GM18502 (cell line): Measurements from ENCODE around the gene SF3A2.

Experiments
- ATAC-seq: cut with Tn5 transposase; IDR thresholded peaks from one replicate; pipeline ENCODE4 v1.9.1; 2021; ENCODE audit warnings: mild to moderate bottlenecking; ENCODE audit not compliant: unreplicated experiment, poor library complexity

The SF3A2 gene

DNA sequence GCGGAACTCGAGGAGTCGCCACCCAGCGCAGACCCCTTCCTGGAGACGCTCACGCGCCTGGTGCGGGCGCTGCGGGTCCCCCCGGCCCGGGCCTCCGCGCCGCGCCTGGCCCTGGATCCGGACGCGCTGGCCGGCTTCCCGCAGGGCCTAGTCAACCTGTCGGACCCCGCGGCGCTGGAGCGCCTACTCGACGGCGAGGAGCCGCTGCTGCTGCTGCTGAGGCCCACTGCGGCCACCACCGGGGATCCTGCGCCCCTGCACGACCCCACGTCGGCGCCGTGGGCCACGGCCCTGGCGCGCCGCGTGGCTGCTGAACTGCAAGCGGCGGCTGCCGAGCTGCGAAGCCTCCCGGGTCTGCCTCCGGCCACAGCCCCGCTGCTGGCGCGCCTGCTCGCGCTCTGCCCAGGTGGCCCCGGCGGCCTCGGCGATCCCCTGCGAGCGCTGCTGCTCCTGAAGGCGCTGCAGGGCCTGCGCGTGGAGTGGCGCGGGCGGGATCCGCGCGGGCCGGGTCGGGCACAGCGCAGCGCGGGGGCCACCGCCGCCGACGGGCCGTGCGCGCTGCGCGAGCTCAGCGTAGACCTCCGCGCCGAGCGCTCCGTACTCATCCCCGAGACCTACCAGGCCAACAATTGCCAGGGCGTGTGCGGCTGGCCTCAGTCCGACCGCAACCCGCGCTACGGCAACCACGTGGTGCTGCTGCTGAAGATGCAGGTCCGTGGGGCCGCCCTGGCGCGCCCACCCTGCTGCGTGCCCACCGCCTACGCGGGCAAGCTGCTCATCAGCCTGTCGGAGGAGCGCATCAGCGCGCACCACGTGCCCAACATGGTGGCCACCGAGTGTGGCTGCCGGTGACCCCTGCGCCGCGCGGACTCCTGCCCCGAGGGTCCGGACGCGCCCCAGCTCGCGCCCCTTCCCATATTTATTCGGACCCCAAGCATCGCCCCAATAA lies 14.8 kb downstream of the SF3A2 start:
- no peak for ATAC-seq

DNA sequence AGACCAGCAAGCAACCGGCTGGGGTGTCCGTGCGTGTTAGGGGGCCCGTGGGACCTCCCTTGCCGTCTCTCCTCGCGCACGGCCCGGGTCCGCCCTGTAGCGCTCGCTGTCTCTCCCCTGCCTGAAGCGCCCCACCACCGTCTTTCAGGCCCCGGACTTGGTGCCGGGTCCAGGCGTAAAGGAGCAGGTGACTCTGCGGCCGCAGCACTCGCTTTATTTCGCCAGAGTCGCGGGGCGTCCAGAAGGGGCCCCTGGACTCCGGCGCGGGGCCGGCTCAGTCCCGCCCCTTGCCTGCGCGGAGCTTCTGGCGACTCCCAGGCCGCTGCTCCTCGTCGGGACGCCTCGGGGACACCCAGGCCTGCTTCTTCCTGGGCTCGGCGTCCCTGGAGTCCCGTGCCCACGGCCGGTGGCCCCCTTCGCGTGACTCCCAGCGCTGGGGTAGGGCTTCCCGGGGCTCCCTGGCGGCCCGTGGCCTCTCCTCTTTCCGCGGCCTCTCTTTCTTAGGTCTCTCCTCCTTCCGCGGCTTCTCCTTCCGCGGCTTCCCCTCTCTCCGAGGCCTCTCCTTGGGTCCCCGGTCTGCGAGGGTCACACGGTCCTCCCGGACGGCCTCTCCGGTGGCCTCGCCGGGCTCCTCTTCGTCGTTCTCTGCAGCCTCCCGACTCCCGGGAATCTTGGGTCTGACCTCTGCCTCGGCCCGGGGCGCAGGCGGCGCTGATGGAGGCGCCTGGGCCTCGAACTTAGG lies 15.6 kb downstream of the SF3A2 start:
- ATAC-seq, result no peak

- ATAC-seq, result no peak
These were observed 16.1 kb downstream of the SF3A2 start for GRCh38 chr19:2252797-2253105.

- no peak for ATAC-seq
These were observed 16.8 kb downstream of the SF3A2 start for GRCh38 chr19:2253106-2254063.

- no peak for ATAC-seq
These were observed 17.6 kb downstream of the SF3A2 start for GRCh38 chr19:2254064-2254872.

GRCh38 chr19:2255112-2255845 lies 18.7 kb downstream of the SF3A2 start:
- no peak for ATAC-seq

DNA sequence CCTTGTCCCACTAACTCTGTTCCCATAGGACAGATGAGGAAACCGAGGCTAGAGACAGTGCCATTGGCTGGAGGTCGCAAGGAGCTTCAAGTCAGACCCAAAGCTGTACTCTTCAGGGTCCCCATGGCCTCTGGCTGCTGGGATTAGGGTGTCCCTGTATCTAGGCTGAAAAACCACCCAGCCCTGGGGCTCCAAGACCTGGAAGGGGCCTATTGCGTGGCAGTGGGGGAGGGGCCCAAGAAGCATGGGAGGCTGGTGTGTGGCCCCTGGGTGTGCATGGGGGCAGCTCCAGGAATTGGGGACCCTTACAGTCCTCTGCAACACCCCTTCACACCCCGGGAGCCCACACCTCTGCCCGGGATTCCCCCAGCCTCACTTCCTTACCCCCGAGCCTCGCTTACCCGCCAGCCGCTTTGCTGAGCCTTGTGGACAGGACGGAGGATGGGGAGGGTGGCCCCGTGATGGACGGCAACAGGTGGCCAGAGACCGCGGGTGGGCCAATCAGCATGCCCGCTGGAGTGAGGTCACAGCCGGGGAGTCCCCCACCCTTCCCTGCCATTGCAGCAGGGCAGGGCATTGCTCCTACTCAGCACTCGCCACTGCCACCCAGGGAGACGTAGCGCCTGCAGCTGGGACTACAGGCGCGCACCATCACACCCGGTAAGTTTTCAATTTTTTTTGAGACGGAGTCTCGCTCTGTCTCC lies 19.5 kb downstream of the SF3A2 start, which contains the start of gene JSRP1:
Gene JSRP1 (minus strand): TSS at position 436 of the 704 bp plus-strand sequence. CDS start 1,103 bp downstream, outside the sequence.
- no peak for ATAC-seq

GRCh38 chr19:2259336-2259735 lies 22.7 kb downstream of the SF3A2 start:
- ATAC-seq, result no peak

DNA sequence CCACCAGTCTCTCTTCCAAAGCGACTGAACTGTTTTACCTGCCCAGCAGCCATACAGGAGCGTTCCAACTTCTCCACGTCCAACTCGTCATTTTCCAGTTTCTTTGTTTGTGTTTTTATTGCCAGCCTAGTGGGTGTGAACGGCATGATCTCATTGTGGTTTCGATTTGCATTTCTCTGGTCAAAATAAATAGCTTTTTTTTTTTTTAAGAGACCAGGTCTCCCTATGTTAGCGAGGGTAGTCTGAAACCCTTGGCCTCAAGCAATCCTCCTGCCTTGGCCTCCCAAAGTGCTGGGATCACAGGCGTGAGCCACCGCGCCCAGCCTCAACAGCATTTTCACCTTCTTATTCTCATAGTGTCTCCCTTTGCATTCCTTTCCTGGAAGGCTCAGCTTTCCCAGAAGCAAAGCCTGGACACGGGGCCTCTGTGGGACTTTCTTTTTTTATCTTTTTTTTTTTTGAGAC lies 23.7 kb downstream of the SF3A2 start:
- ATAC-seq, result no peak

- no peak for ATAC-seq
These were observed 25.0 kb downstream of the SF3A2 start for GRCh38 chr19:2261438-2262172.

DNA sequence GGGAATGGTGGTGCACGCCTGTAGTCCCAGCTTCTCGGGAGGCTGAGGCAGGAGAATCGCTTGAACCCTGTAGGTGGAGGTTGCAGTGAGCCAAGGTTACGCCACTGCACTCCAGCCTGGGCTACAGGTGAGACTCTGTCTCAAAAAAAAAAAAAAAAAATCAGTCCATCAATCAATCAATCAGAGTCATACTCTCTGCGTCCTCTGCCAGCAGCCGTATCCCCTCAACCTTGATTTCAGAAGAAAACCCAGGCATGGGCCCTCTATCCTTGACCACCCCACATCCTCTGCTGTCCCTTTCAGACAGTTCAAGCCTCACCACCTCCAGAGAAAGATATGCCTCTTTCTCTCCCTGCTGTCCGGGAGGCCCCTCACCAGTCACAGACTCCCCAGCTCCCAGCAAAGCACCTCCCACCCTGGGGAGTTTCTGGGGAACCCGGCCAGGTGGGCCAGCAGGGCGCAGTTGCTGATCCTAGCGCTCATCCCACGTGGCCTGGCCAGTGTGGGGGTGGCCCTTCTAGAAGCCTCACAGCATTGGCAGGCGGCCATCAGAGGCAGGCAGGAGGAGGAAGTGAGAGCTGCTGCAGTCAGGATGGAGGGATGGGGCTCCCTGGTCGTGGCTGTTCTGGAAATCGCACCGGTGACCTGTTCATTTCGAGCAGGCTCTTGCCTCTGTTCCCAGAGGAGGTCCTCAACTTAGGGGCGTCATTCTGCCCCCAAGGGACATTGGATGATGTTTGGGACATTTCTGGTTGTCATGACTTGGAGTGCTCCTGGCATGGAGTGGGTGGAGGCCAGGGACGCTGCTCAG lies 29.8 kb downstream of the SF3A2 start:
- ATAC-seq, result peak; percentile 26

GRCh38 chr19:2268480-2268830 lies 31.8 kb downstream of the SF3A2 start:
- ATAC-seq, result no peak

GRCh38 chr19:2268861-2269243 lies 32.2 kb downstream of the SF3A2 start:
- ATAC-seq, result no peak

- peak; percentile 57 for ATAC-seq
These were observed 32.9 kb downstream of the SF3A2 start for GRCh38 chr19:2269244-2270156.

DNA sequence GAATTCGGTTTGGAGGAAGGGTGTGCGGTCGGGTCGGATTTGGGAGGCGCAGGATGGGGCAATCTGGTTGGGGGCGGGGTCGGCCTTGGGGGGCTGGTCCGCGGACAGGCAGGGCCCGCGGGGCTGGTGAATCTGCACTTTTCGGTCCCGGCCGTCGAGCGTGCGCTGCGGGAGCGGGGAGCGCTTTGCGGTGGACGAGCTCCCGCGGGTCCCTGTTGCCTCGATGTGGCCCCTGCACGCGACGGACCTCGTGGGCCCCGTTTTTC lies 33.5 kb downstream of the SF3A2 start:
- ATAC-seq, result no peak
